CD4-positive, alpha-beta T cell (primary cell): Measurements from ENCODE around the gene ADAMTS17. TPM values are rescaled to one million over a fixed set of nuclear protein-coding genes. Genes with fewer than 3 reads are reported as not detected.
"Not testable (repeated sequence)": the region's sequence is repeated elsewhere in the genome, so short reads cannot be mapped to it uniquely, and the experiment has no call there.

Experiments used
- ATAC-seq: fragments of 200-7000 bp; cut with Tn5 transposase; one replicate; pipeline ENCODE4 v1.10.0; 2022; ENCODE audit warnings: mild to moderate bottlenecking; ENCODE audit not compliant: poor library complexity
- CTCF ChIA-PET: fragments of 350-600 bp; sonication (Branson Sonifier 250); formaldehyde crosslinking; loops from one replicate; lab custom pipeline; 2021; ENCODE audit warnings: antibody characterized with exemption, inconsistent platforms; lab: Charles Lee
- POLR2A ChIA-PET: fragments of 350-600 bp; sonication (Branson Sonifier 250); formaldehyde crosslinking; loops from one replicate; lab custom pipeline; 2021; ENCODE audit warnings: antibody characterized with exemption, inconsistent platforms; lab: Charles Lee
- DNase-seq, 14 experiments: peaks; one replicate each; pipeline ENCODE4 v3.0.0-alpha.2; 2013 to 2020; ENCODE audit warnings: mixed read lengths in 2 of 14
- H3K27ac ChIP-seq, 2 donors: one replicate each; pipeline versions ENCODE4 v1.5.1 to v1.7.0; 2013; ENCODE audit warnings: low read length in 2 of 2, low read depth in 1 of 2, mild to moderate bottlenecking in 1 of 2
- H3K27me3 ChIP-seq, 2 experiments: 1 replicate in 1 of 2; 2 replicates in 1 of 2; pipeline versions ENCODE4 v1.6.1 to v1.7.0; 2013; ENCODE audit warnings: low read length in 2 of 2, control low read depth in 1 of 2, mild to moderate bottlenecking in 1 of 2, moderate library complexity in 1 of 2; ENCODE audit not compliant: insufficient read depth in 2 of 2, control insufficient read depth in 1 of 2
- H3K36me3 ChIP-seq: one replicate; pipeline ENCODE4 v1.6.1; 2013; ENCODE audit warnings: low read length, control low read depth; ENCODE audit not compliant: insufficient read depth
- H3K4me1 ChIP-seq: one replicate; pipeline ENCODE4 v1.6.1; 2013; ENCODE audit warnings: low read length, control low read depth; ENCODE audit not compliant: insufficient read depth
- H3K4me3 ChIP-seq: one replicate; pipeline ENCODE4 v1.5.1; 2013; ENCODE audit warnings: mild to moderate bottlenecking, low read length, moderate library complexity
- H3K9me3 ChIP-seq, 2 experiments: 1 replicate in 1 of 2; 2 replicates in 1 of 2; pipeline versions ENCODE4 v1.6.1 to v1.7.0; 2013; ENCODE audit warnings: low read length in 2 of 2, mild to moderate bottlenecking in 2 of 2, control low read depth in 1 of 2, moderate library complexity in 1 of 2; ENCODE audit not compliant: control insufficient read depth in 1 of 2, insufficient read depth in 1 of 2
- H3K27ac Mint-ChIP-seq: one replicate; pipeline ENCODE4 v1.8.0; 2020; ENCODE audit warnings: mixed read lengths
- H3K27me3 Mint-ChIP-seq: one replicate; pipeline ENCODE4 v1.8.0; 2021; ENCODE audit warnings: mixed read lengths
- H3K36me3 Mint-ChIP-seq: one replicate; pipeline ENCODE4 v1.8.0; 2021; ENCODE audit warnings: low read depth, mixed read lengths
- H3K4me1 Mint-ChIP-seq: one replicate; pipeline ENCODE4 v1.8.0; 2021; ENCODE audit warnings: low read depth, mixed read lengths
- H3K4me3 Mint-ChIP-seq: one replicate; pipeline ENCODE4 v1.8.0; 2020; ENCODE audit warnings: mild to moderate bottlenecking, mixed read lengths
- H3K9me3 Mint-ChIP-seq: one replicate; pipeline ENCODE4 v1.8.0; 2020; ENCODE audit warnings: mixed read lengths
- intact Hi-C, 2 experiments: fragments of 100-400 bp; cut with DNase I in 1 of 2; cut with micrococcal nuclease in 1 of 2; formaldehyde crosslinking; loops; one replicate each; pipeline versions ENCODE4 v1.15.1 to v1.9.0; 2023 to 2025; cut with DNase I, micrococcal nuclease
- total RNA-seq, 174 experiments: library from RNA in 2 of 174; stranded (reverse) in 2 of 174; gene quantifications; one replicate each; pipeline ENCODE4 v1.2.3 and lab custom pipeline; 2021 to 2026
- TF ChIP-seq, protein P1 (sequence below): fragments of 200-600 bp; IDR thresholded peaks from one replicate; pipeline ENCODE4 v1.8.0; 2022; ENCODE audit warnings: antibody characterized with exemption, mild to moderate bottlenecking

ADAMTS17 gene
- total RNA-seq, 2 experiments from 2014 or later, result 9.9 to 13.2 TPM

DNA sequence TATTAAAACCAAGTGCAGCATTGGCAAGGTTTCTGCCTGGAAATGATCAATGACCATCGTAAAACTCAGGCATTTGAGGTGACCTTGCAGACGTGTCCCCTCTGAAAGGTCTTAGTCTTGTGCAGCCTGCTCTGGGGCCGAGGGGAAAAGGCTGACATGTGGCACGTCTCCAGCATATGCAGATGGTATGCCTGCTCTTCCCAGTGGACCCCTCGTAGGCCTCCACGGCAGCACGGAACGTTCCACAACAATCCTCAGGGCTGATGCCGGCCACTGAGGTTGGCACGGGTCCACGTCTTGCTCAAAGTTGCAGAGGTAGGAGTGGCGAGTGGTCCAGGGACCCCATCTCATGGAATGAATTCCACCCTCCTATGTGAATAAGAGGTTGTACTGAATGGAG, 361.0 kb downstream of the ADAMTS17 start:
- intact Hi-C loops, result no loop called here
- no peak for DNase-seq
- no peaks in the 10 kb centered on the region for H3K9me3 Mint-ChIP-seq
- H3K27me3 Mint-ChIP-seq, result no peaks in the 10 kb centered on the region
- Histone ChIP-seq H3K27ac (no peak overlapping the region), H3K4me1 (no peaks in the 10 kb centered on the region), H3K4me3 (no peak overlapping the region), H3K27me3 (no peaks in the 10 kb centered on the region), H3K9me3 (no peaks in the 10 kb centered on the region), H3K36me3 (no peaks in the 10 kb centered on the region)
- no peaks in the 10 kb centered on the region for H3K4me1 Mint-ChIP-seq
- TF ChIP-seq, protein P1, sequence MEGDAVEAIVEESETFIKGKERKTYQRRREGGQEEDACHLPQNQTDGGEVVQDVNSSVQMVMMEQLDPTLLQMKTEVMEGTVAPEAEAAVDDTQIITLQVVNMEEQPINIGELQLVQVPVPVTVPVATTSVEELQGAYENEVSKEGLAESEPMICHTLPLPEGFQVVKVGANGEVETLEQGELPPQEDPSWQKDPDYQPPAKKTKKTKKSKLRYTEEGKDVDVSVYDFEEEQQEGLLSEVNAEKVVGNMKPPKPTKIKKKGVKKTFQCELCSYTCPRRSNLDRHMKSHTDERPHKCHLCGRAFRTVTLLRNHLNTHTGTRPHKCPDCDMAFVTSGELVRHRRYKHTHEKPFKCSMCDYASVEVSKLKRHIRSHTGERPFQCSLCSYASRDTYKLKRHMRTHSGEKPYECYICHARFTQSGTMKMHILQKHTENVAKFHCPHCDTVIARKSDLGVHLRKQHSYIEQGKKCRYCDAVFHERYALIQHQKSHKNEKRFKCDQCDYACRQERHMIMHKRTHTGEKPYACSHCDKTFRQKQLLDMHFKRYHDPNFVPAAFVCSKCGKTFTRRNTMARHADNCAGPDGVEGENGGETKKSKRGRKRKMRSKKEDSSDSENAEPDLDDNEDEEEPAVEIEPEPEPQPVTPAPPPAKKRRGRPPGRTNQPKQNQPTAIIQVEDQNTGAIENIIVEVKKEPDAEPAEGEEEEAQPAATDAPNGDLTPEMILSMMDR, result no peak
- H3K27ac Mint-ChIP-seq, result no peak overlapping the region
- ChIA-PET CTCF (no interaction called here), POLR2A (no interaction called here)
- no peak overlapping the region for H3K4me3 Mint-ChIP-seq
- H3K36me3 Mint-ChIP-seq, result no peaks in the 10 kb centered on the region
- ATAC-seq, result no peak

DNA sequence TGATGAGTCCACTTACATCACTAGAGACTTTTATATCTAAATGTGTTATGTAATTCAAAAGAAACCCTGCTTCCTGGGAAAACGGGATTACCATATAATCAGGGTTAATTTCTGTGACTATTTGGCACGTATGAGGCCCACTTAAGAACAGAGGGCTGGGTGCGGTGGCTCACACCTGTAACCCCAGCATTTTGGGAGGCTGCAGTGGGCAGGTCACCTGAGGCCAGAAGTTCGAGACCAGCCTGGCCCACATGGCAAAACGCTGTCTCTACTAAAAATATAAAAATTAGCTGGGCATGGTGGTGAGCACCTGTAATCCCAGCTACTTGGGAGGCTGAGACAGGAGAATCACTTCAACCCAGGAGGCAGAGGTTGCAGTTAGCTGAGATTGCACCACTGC, 361.9 kb downstream of the ADAMTS17 start:
- CTCF ChIA-PET, H3K4me3 ChIP-seq, ATAC-seq: not testable (repeated sequence)

DNA sequence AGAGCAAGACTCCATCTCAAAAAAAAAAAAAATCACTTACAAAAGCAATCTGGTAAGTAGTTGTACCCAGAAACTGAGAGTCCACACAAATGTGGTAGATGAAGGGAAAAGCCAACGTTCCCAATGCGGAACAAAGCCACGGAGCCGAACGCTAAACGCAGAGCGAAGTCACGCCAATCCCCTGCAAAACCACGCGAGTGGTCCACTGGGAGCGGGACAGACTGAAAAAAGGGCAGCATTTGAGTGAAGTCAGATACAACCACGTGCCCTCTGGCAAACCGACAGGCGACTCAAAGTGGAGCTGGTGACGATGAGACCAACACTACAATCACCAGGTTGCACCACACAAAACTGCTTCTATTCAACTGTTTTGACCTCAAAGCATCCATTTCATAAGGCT, 362.4 kb downstream of the ADAMTS17 start:
- no peak for ATAC-seq
- CTCF ChIA-PET, result interaction anchor here (0.5 kb wide), 1 partner anchor 51 kb away, joined by 3 read pairs; no protein-coding TSS in a partner anchor
- no peaks in the 10 kb centered on the region for H3K9me3 ChIP-seq
- Mint-ChIP-seq H3K4me3 (no peak overlapping the region), H3K4me1 (no peaks in the 10 kb centered on the region), H3K36me3 (no peaks in the 10 kb centered on the region), H3K27me3 (no peaks in the 10 kb centered on the region), H3K27ac (no peak overlapping the region), H3K9me3 (no peaks in the 10 kb centered on the region)
- TF ChIP-seq, protein P1, result no peak
- POLR2A ChIA-PET, result no interaction called here
- DNase-seq, result no peak
- no peaks in the 10 kb centered on the region for H3K36me3 ChIP-seq
- no peaks in the 10 kb centered on the region for H3K27me3 ChIP-seq
- no peak overlapping the region for H3K27ac ChIP-seq
- intact Hi-C loops, result no loop called here
- H3K4me1 ChIP-seq, result no peaks in the 10 kb centered on the region
- H3K4me3 ChIP-seq, result no peak overlapping the region

More for the DNA sequence above, 361.9 kb downstream of the ADAMTS17 start:
- H3K4me1 ChIP-seq, H3K36me3 Mint-ChIP-seq, H3K27ac Mint-ChIP-seq, H3K27ac ChIP-seq, POLR2A ChIA-PET, intact Hi-C loops, DNase-seq, H3K27me3 ChIP-seq, H3K9me3 Mint-ChIP-seq, H3K36me3 ChIP-seq, H3K4me1 Mint-ChIP-seq, H3K27me3 Mint-ChIP-seq, H3K9me3 ChIP-seq, H3K4me3 Mint-ChIP-seq: not testable (repeated sequence)

DNA sequence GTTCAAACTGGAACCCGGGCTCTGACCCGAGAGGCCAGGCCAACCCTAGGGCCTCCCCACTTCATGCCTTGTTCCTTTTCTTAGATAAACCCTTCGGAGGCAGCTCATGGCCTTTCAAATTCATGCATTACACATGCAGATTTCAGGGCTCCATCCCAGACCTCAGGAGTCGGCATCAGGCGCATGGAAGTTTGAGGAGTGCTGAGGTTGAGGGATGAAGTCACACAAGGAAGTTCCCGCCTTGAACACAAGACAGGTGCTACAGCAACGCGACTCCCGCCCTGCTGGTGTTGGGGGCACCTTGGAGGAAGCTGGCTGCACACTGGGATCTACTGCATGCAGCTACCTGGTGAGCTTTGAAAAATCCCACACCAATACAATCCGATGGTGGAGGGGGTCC, 363.3 kb downstream of the ADAMTS17 start:
- Histone ChIP-seq H3K4me1 (no peaks in the 10 kb centered on the region), H3K36me3 (no peaks in the 10 kb centered on the region), H3K27ac (no peak overlapping the region), H3K9me3 (no peaks in the 10 kb centered on the region), H3K27me3 (no peaks in the 10 kb centered on the region), H3K4me3 (no peak overlapping the region)
- H3K27ac Mint-ChIP-seq, result no peak overlapping the region
- H3K9me3 Mint-ChIP-seq, result no peaks in the 10 kb centered on the region
- ChIA-PET POLR2A (no interaction called here), CTCF (no interaction called here)
- H3K4me3 Mint-ChIP-seq, result no peak overlapping the region
- no peak for DNase-seq
- TF ChIP-seq, protein P1, result no peak
- no peak for ATAC-seq
- H3K36me3 Mint-ChIP-seq, result no peaks in the 10 kb centered on the region
- intact Hi-C loops, result no loop called here
- H3K27me3 Mint-ChIP-seq, result no peaks in the 10 kb centered on the region
- no peaks in the 10 kb centered on the region for H3K4me1 Mint-ChIP-seq
